Activated naive CD8-positive, alpha-beta T cell (primary cell): ENCODE measurements around the gene SIRPD.

ENCODE experiments used
- H3K27ac Mint-ChIP-seq: one replicate; pipeline ENCODE4 v1.8.0; 2021; ENCODE audit warnings: mixed read lengths
- H3K27me3 Mint-ChIP-seq: one replicate; pipeline ENCODE4 v1.8.0; 2021; ENCODE audit warnings: mixed read lengths
- H3K36me3 Mint-ChIP-seq: one replicate; pipeline ENCODE4 v1.8.0; 2021; ENCODE audit warnings: mixed read lengths
- H3K4me1 Mint-ChIP-seq: one replicate; pipeline ENCODE4 v1.8.0; 2021; ENCODE audit warnings: low read depth, mixed read lengths
- H3K4me3 Mint-ChIP-seq: one replicate; pipeline ENCODE4 v1.8.0; 2021; ENCODE audit warnings: mild to moderate bottlenecking, mixed read lengths
- H3K9me3 Mint-ChIP-seq: one replicate; pipeline ENCODE4 v1.8.0; 2021; ENCODE audit warnings: low read depth, mixed read lengths

Gene SIRPD

DNA sequence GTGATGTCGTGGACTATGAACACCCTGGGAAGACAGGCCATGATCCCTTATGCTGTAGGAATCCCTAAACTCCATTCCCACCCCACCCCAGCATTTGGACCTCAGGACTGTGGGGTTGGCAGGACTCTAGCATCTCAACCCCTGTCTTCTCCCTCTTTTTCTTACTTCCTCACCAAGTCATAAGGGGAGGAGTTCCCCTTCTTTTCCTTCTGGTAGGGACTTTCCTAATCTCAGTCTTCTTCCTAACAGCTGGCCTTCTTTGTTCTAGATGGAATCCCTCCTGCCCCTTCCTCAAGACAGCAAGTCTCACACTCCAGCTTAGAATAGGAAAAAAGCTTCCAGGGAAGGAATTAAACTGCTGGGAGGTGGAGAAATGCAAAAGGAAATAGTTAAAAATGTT, 64.0 kb downstream of the SIRPD start:
- no peaks in the 10 kb centered on the region for H3K9me3 Mint-ChIP-seq
- peaks cover 3% of the 10 kb centered on the region for H3K36me3 Mint-ChIP-seq
- H3K27ac Mint-ChIP-seq: no peak overlapping the region
- H3K27me3 Mint-ChIP-seq: peaks cover 5% of the 10 kb centered on the region
- no peak overlapping the region for H3K4me3 Mint-ChIP-seq
- H3K4me1 Mint-ChIP-seq: peaks cover 3% of the 10 kb centered on the region

DNA sequence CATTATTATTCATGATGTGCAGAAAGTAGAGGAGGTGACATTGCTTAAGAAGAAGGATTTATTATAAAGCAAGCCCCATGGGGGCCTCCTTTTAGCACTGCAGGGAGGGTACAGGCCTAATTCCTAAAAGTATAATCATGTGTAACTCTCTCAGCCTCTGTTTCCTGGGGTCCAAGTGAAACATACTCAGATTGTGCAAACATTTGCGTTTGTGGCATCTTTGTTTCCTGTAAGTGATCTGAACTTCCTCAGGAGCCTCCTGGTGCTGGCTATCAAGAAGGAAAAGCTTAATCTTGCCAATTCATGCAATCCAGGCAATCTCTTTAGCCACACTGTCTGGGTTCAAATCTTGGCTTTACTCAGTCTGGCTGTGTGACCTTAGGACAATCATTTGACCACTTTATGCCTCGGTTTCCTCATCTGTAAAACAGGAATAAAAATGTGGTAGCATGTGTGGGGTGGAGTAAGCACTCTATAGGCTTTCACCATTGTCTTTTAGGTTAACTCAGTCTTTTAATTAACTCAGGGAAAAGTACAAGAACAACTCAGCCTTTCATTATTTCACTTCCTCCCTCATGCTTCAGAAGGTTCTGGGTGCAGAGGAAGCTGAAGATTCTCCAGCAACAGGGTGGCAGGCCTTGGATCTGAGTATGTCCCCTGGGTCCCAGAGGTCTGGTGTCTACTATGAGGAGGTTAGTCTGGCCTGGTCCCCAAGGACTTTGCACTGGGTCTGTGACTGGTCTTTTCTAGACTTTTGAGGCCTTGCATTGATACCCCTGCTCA, 65.5 kb downstream of the SIRPD start:
- Mint-ChIP-seq H3K27me3 (peaks cover under 1% of the 10 kb centered on the region), H3K4me1 (peaks cover 3% of the 10 kb centered on the region), H3K27ac (no peak overlapping the region), H3K9me3 (no peaks in the 10 kb centered on the region), H3K36me3 (peaks cover 3% of the 10 kb centered on the region), H3K4me3 (no peak overlapping the region)

DNA sequence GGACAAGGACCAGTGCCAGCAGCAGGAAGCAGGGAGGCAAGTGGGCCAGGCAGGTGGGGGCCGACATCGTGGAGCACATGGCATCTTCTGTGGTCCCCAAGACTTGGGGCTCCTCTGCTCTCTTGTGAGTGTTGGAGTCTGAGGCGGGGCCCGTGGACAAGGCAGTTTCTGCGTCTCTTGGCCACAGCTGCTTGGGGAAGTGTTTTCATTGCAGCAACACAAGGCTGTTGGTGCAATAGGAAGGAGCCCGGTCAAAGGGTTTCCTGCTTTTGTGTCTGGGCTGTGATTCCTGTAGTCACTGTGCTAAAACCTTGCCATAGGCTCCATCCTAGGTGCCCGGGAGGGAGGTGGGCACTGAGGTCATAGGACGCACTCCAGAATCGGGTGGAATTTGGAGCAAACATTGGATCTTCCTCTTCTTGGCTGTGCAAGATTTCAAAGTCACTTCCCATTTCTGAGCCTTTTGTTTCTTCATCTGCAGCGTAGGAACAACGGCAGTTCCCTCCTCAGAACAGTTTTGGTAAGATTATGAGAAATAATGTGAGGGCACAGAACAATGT, 66.1 kb downstream of the SIRPD start, which contains the start of gene SIRPB2:
SIRPB2 (minus strand) TSS at position 140 of the 560 bp plus-strand sequence; CDS start at position 79, 61 bp downstream.
- H3K36me3 Mint-ChIP-seq: peaks cover 3% of the 10 kb centered on the region
- peaks cover 3% of the 10 kb centered on the region for H3K27me3 Mint-ChIP-seq

DNA sequence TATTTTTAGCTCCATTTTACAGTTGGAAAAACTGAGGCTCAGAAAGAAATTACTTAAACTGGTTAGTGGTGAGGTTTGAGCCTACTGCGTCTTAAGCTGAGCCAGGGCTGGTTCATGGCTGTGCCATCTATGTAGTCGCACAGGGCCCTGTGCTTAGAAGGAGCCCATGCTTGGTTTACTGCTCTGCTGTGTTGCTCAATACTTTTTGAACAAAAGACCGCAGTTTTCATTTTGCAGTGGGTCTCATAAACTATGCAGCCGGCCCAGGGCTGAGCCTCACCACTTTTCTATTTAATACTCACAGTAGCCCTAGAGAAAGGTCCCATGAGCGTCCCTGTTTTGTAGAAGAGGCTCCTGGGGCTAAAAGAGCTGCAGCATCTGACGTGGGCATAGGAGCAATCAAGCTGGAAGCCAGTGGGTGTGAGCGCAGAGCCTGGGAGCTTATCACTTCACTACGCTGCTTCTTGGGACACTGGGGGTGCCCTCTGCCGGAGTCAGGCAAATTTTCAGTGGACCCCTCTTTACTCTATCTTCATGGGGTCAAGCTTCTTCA, 66.8 kb downstream of the SIRPD start:
- H3K36me3 Mint-ChIP-seq: peaks cover 3% of the 10 kb centered on the region

More for the DNA sequence above, 66.1 kb downstream of the SIRPD start, which contains the start of gene SIRPB2:
- Mint-ChIP-seq H3K9me3 (no peaks in the 10 kb centered on the region), H3K4me3 (no peak within 1 kb of the TSS), H3K27ac (no peak within 1 kb of the TSS), H3K4me1 (peaks cover 3% of the 10 kb centered on the region)

DNA sequence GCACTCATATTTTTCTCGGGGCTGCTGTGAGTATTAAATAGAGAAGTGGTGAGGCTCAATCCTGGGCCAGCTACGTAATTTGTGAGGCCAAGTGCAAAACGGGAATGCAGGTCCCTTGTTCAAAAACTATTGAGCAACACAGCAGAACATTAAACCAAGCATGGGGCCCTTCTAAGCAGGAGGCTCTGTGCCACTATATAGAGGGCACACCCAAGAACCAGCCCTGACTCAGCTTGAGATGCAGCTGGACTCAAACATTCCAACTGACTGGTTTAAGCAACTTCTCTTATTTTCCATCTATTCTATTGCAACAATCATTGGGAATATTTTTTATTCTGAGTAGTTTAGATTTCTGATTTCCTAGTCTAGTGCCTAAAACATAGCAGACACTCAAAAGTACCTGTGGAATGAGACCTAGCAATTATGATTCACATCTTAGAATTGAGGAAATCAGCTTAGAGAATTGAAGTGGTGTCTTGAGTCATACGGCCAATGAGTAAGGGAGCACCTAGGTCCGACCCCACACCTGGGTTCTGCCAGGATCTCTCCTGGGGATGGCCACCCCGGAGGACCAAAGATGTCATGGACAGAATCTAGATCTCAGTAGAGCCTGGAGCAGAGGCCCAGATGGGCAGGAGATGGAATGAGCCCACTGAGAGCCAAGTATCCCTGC, 67.6 kb downstream of the SIRPD start:
- no peak overlapping the region for H3K4me3 Mint-ChIP-seq
- peaks cover 3% of the 10 kb centered on the region for H3K4me1 Mint-ChIP-seq
- H3K27ac Mint-ChIP-seq: no peak overlapping the region
- peaks cover 3% of the 10 kb centered on the region for H3K27me3 Mint-ChIP-seq
- H3K9me3 Mint-ChIP-seq: no peaks in the 10 kb centered on the region
- peaks cover 3% of the 10 kb centered on the region for H3K36me3 Mint-ChIP-seq

More for the DNA sequence above, 66.8 kb downstream of the SIRPD start:
- no peaks in the 10 kb centered on the region for H3K9me3 Mint-ChIP-seq
- H3K4me3 Mint-ChIP-seq: no peak overlapping the region
- H3K27me3 Mint-ChIP-seq: peaks cover 3% of the 10 kb centered on the region
- H3K4me1 Mint-ChIP-seq: peaks cover 3% of the 10 kb centered on the region
- no peak overlapping the region for H3K27ac Mint-ChIP-seq

DNA sequence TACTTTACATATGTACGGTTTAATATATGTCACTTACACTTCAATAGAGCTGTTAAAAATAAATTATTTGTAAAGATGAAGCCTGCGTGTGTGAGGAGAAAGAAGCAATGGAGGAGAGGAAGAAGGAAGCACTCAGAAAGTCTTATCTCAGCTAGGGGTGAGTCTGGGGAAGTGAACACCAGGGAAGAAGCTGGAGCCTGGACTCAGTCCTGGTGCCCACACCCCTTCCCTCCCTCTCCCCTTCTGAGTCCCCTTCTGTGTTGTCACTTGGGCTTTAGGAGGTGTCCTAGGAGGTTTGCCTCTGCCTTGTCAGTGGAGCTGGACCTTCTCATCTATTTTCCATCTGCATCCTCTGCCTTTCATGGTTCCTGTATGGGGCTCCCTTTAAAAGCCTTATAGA, 68.2 kb downstream of the SIRPD start:
- Mint-ChIP-seq H3K27me3 (peaks cover 8% of the 10 kb centered on the region), H3K4me3 (no peak overlapping the region), H3K36me3 (peaks cover 3% of the 10 kb centered on the region), H3K4me1 (peaks cover 3% of the 10 kb centered on the region), H3K27ac (no peak overlapping the region), H3K9me3 (no peaks in the 10 kb centered on the region)

DNA sequence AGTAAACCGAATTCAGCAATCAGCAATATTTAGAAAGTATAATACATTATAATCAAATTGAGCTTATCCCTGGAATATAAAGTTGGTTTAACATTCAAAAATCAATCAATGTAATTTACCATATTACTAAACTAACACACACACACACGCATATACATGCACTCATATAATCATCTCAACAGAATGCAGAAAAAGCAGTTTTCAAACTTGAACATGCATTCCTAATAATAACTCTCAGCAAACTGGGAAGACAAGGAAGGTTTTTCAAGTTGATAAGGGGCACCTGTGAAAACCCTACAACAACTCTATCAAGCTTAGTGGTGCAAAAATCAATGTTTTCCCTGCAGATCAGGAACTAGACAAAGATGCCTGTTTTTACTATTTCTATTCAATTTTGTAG, 70.9 kb downstream of the SIRPD start:
- no peaks in the 10 kb centered on the region for H3K9me3 Mint-ChIP-seq
- H3K27ac Mint-ChIP-seq: no peak overlapping the region
- H3K27me3 Mint-ChIP-seq: peaks cover 16% of the 10 kb centered on the region
- H3K4me1 Mint-ChIP-seq: peaks cover 2% of the 10 kb centered on the region
- H3K36me3 Mint-ChIP-seq: no peaks in the 10 kb centered on the region
- no peak overlapping the region for H3K4me3 Mint-ChIP-seq

DNA sequence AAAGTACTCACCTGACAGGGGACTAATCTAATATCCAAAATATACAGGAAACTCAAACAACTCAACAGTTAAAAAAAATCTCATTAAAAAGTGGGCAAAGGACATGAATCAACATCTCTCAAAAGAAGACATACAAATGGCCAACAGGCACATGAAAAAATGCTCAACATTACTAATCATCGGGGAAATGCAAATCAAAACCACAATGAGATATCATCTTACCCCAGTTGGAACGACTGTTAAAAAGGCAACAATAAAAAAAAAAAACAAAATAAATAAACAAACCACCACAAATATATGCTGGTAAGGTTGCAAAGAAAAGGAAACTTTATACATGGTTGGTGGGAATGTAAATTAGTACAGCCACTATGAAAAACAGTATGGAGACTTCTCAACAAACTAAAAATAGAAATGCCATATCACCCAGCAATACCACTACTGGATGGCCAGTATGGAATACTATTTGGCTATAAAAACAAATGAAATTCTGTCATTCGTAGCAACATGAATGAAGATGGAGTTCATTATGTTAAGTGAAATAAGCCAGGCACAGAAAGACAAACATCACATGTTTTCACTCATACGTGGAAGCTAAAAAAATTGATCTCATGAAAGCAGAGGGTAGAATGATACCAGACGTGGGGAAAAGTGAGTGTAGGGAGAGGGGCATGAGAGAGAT, 72.9 kb downstream of the SIRPD start:
- Mint-ChIP-seq H3K27ac (no peak overlapping the region), H3K9me3 (no peaks in the 10 kb centered on the region), H3K27me3 (peaks cover 21% of the 10 kb centered on the region), H3K36me3 (no peaks in the 10 kb centered on the region), H3K4me3 (no peak overlapping the region), H3K4me1 (no peaks in the 10 kb centered on the region)
